Adrenal gland (tissue), 12 donors: ENCODE measurements around the gene BCAT1. TPM values are rescaled to one million over a fixed set of nuclear protein-coding genes. Genes with fewer than 3 reads are reported as not detected.
"Not testable (repeated sequence)": the region's sequence is repeated elsewhere in the genome, so short reads cannot be mapped to it uniquely, and the experiment has no call there.

Source experiments
- DNase-seq, 7 donors: peaks; one replicate each; pipeline ENCODE4 v3.0.0-alpha.2; 2019 to 2020
- H3K27ac ChIP-seq, 5 donors: fragments of 200-600 bp; sonication (generic) in 4 of 5; 1 replicate in 3 of 5; 2 replicates in 2 of 5; pipeline versions ENCODE4 v1.5.1 to v1.8.0; 2016 to 2020; ENCODE audit warnings: mild to moderate bottlenecking in 1 of 5
- H3K27me3 ChIP-seq: fragments of 200-600 bp; 2 replicates; pipeline ENCODE4 v1.8.0; 2021
- H3K36me3 ChIP-seq, 2 donors: fragments of 200-600 bp; replicated peaks in 1 of 2; 1 replicate in 1 of 2; 2 replicates in 1 of 2; pipeline versions ENCODE4 v1.5.1 to v1.8.0; 2018 to 2022
- H3K4me1 ChIP-seq, 2 donors: fragments of 200-600 bp; replicated peaks in 1 of 2; 1 replicate in 1 of 2; 2 replicates in 1 of 2; pipeline versions ENCODE4 v1.5.1 to v1.8.0; 2018 to 2021
- H3K4me3 ChIP-seq, 4 donors: fragments of 200-600 bp; sonication (generic) in 3 of 4; one replicate each; pipeline ENCODE4 v1.5.1; 2016 to 2018
- H3K9me3 ChIP-seq, 3 donors: fragments of 200-600 bp; sonication (generic) in 1 of 3; replicated peaks in 1 of 3; 1 replicate in 2 of 3; 2 replicates in 1 of 3; pipeline versions ENCODE4 v1.5.1 to v1.8.0; 2016 to 2021
- POLR2A ChIP-seq, 2 donors: fragments of 450-650 bp; IDR thresholded peaks; one replicate each; pipeline ENCODE4 v1.6.1; 2017; ENCODE audit warnings: antibody characterized with exemption in 2 of 2, mild to moderate bottlenecking in 2 of 2, moderate library complexity in 1 of 2
- WGBS, 4 donors: extraction: QIAGEN DNeasy Blood & Tissue Kit in 2 of 4; methylation state at CpG; one replicate each; pipeline versions ENCODE4 v1.1.5 to v1.1.7; 2013 to 2017; 5-methylcytosine and 5-hydroxymethylcytosine counted together
- intact Hi-C, 2 donors: fragments of 100-400 bp; cut with DNase I; formaldehyde crosslinking; loops; one replicate each; pipeline versions ENCODE4 v1.14.1 to v1.15.0; 2022 to 2023
- polyA plus RNA-seq, 3 donors: library from polyadenylated mRNA; stranded (reverse); fragments of 200-250 nt in 2 of 3; fragments of 350-450 nt in 1 of 3; fragmentation: Illumina TruSeq in 1 of 3; extraction: RNeasy Lipid Tissue Mini Kit (QIAGEN cat#74804) in 1 of 3; gene quantifications; one replicate each; pipeline ENCODE4 v1.2.3, GENCODE V29; 2013 to 2014
- total RNA-seq, 9 donors: library from RNA; depleted of rRNA in 4 of 9; stranded (reverse); fragments of >200 nt in 4 of 9; fragments of 120-200 nt in 1 of 9; fragmentation: NEBNext Ultra II Directional in 1 of 9; extraction: Animal tissue kit (Norgen Biotek cat#: 25700) in 1 of 9; gene quantifications; one replicate each; pipeline versions ENCODE4 v1.1.0 to v1.2.4, GENCODE V29; 2013 to 2023
- TF ChIP-seq, protein P1 (sequence below), 6 experiments: fragments of 450-650 bp in 4 of 6; fragments of 200-600 bp in 2 of 6; sonication (generic) in 1 of 6; IDR thresholded peaks; 1 replicate in 5 of 6; 2 replicates in 1 of 6; pipeline versions ENCODE4 v1.5.1 to v1.8.0; 2016 to 2021; ENCODE audit warnings: antibody characterized with exemption in 6 of 6, mild to moderate bottlenecking in 2 of 6, moderate library complexity in 1 of 6
- donor health status: healthy with polysubstance abuse.
- donor health status: Bipolar disorder and iron deficiency.
- donor health status: DM: yes; HTN: yes; CAD: no.
- donor health status: DM: no; HTN: no; CAD: no.
- donor health status: DM: no; HTN: no; CAD: no.
- donor health status: DM: yes; HTN: yes; CAD: no.

The BCAT1 gene
- total and polyA plus RNA-seq, 12 donors = 2.1 to 41.5 (median 20.1) TPM

- no peak overlapping the region for H3K27ac ChIP-seq
- no peaks in the 10 kb centered on the region for H3K27me3 ChIP-seq
- no peaks in the 10 kb centered on the region for H3K9me3 ChIP-seq
- H3K4me1 ChIP-seq = no peaks in the 10 kb centered on the region
- H3K36me3 ChIP-seq = no peaks in the 10 kb centered on the region
- no peak for DNase-seq
- H3K4me3 ChIP-seq = no peak overlapping the region
- 72 to 78% (median 73%) methylated on average over 3 of the region's 3 CpGs for WGBS, 4 donors
- TF ChIP-seq, protein P1, sequence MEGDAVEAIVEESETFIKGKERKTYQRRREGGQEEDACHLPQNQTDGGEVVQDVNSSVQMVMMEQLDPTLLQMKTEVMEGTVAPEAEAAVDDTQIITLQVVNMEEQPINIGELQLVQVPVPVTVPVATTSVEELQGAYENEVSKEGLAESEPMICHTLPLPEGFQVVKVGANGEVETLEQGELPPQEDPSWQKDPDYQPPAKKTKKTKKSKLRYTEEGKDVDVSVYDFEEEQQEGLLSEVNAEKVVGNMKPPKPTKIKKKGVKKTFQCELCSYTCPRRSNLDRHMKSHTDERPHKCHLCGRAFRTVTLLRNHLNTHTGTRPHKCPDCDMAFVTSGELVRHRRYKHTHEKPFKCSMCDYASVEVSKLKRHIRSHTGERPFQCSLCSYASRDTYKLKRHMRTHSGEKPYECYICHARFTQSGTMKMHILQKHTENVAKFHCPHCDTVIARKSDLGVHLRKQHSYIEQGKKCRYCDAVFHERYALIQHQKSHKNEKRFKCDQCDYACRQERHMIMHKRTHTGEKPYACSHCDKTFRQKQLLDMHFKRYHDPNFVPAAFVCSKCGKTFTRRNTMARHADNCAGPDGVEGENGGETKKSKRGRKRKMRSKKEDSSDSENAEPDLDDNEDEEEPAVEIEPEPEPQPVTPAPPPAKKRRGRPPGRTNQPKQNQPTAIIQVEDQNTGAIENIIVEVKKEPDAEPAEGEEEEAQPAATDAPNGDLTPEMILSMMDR (IDR thresholded peaks at IDR 0.05) = no peak
- TF ChIP-seq POLR2A (IDR thresholded peaks at IDR 0.05) = no peak
- intact Hi-C loops = no loop called here
These were observed 35.8 kb downstream of the BCAT1 start for GRCh38 chr12:24913130-24913529.

- no peak for DNase-seq
- Histone ChIP-seq H3K4me1 (no peaks in the 10 kb centered on the region), H3K27me3 (no peaks in the 10 kb centered on the region), H3K9me3 (no peaks in the 10 kb centered on the region), H3K27ac (no peak overlapping the region), H3K4me3 (no peak overlapping the region), H3K36me3 (no peaks in the 10 kb centered on the region)
- intact Hi-C loops = no loop called here
- TF ChIP-seq POLR2A (IDR thresholded peaks at IDR 0.05) = no peak
- TF ChIP-seq, protein P1 (IDR thresholded peaks at IDR 0.05) = no peak
- 68 to 72% (median 71%) methylated on average over 9 of the region's 9 CpGs for WGBS, 4 donors
These were observed 37.6 kb downstream of the BCAT1 start for GRCh38 chr12:24911271-24911791.

DNA sequence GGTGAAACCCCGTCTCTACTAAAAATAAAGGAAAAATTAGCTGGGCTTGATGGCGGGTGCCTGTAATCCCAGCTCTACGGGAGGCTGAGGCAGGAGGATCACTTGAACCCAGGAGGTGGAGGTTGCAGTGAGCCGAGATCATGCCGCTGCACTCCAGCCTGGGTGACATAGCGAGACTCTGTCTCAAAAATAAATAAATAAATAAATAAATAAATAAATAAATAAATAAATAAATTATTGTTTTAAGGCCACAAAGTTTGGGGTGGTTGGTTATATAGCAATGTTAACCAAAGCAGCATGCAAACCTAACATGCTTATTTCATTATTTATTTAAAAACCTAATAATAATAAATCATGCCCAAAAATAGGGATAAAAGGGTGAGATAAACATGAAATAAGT is 38.7 kb downstream of the BCAT1 start:
- H3K27me3 ChIP-seq, H3K9me3 ChIP-seq, H3K4me1 ChIP-seq, H3K36me3 ChIP-seq, intact Hi-C loops, H3K4me3 ChIP-seq, DNase-seq: not testable (repeated sequence)
- 92 to 97% (median 96%) methylated on average over 6 of the region's 6 CpGs for WGBS, 4 donors
- H3K27ac ChIP-seq = peak overlapping the region in 1 of 5 donors; percentile 20

- DNase-seq = peak; percentile 35 to 75 (median 61)
- intact Hi-C loops = no loop called here
- H3K27me3 ChIP-seq = no peaks in the 10 kb centered on the region
- WGBS, 4 donors = 0 to 54% (median 49%) methylated on average over 1 to 3 of the region's 3 CpGs
- TF ChIP-seq, protein P1 (IDR thresholded peaks at IDR 0.05) = no peak
- TF ChIP-seq POLR2A (IDR thresholded peaks at IDR 0.05) = no peak
- H3K9me3 ChIP-seq = no peaks in the 10 kb centered on the region
- H3K36me3 ChIP-seq = no peaks in the 10 kb centered on the region
- peak overlapping the region in 1 of 5 donors; percentile 64 for H3K27ac ChIP-seq
- H3K4me1 ChIP-seq = no peaks in the 10 kb centered on the region
- H3K4me3 ChIP-seq = no peak overlapping the region
These were observed 39.2 kb downstream of the BCAT1 start for GRCh38 chr12:24909667-24910066.

DNA sequence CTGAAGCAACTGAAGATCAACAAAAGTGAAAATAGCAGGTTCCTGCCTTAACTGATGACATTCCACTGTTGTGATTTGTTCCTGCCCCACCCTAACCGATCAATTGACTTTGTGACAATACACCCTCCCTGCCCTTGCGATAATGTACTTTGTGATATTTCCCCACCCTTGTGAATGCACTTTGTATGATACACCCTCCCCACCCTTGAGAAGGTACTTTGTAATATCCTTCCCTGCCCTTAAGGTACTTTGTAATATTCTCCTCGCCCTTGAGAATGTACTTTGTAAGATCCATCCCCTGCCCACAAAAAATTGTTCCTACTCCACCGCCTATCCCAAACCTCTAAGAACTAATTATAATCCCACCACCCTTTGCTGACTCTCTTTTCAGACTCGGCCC is 41.4 kb downstream of the BCAT1 start:
- Histone ChIP-seq H3K4me1 (no peaks in the 10 kb centered on the region), H3K27ac (no peak overlapping the region), H3K9me3 (no peaks in the 10 kb centered on the region), H3K36me3 (no peaks in the 10 kb centered on the region), H3K4me3 (no peak overlapping the region), H3K27me3 (no peaks in the 10 kb centered on the region)
- intact Hi-C loops = no loop called here
- DNase-seq = no peak
- WGBS, 4 donors = 87 to 96% (median 89%) methylated on average over 5 of the region's 5 CpGs
- TF ChIP-seq POLR2A (IDR thresholded peaks at IDR 0.05) = no peak
- TF ChIP-seq, protein P1 (IDR thresholded peaks at IDR 0.05) = no peak
